HCT116 (cell line): Measurements from ENCODE around the gene SCG5. TPM values are rescaled to one million over a fixed set of nuclear protein-coding genes. Genes with fewer than 3 reads are reported as not detected.

Experiments
- ATAC-seq: fragments of 200-7000 bp; cut with Tn5 transposase; 2 replicates; pipeline ENCODE4 v1.9.1; 2020; ENCODE audit warnings: mild to moderate bottlenecking, moderate library complexity
- BruUV-seq: library from RNA; stranded (reverse); fragments of 400-500 nt; replicated peaks from 2 replicates; lab custom pipeline; 2021; lab: Mats Ljungman, UMichigan
- CTCF ChIA-PET: fragments of 300-600 bp; sonication (Branson Sonifier 250); formaldehyde crosslinking; loops from one replicate; lab custom pipeline; 2021; ENCODE audit warnings: antibody characterized with exemption; lab: Charles Lee
- POLR2A ChIA-PET: fragments of 300-600, 350-600 bp; sonication (Branson Sonifier 250); formaldehyde crosslinking; loops from one replicate; lab custom pipeline; 2021; ENCODE audit warnings: antibody characterized with exemption; lab: Charles Lee
- RAD21 ChIA-PET, 2 experiments: fragments of 300-600 bp; sonication (Branson Sonifier 250); formaldehyde crosslinking; loops; one replicate each; lab custom pipeline; 2023; ENCODE audit warnings: low total read pairs in 2 of 2; ENCODE audit not compliant: uncharacterized antibody in 2 of 2, unreplicated experiment in 2 of 2, low non-redundant PET in 1 of 2; lab: Charles Lee
- DNase-seq: peaks from one replicate; pipeline ENCODE4 v3.0.0-alpha.2; 2010; ENCODE audit warnings: low read depth, low spot score
- H2AFZ ChIP-seq: fragments of 200-600 bp; shearing (Covaris generic), sonication (generic); 2 replicates; pipeline ENCODE4 v1.6.1; 2017; ENCODE audit warnings: low read depth, mixed run types, mixed read lengths, antibody characterized with exemption, low read length; ENCODE audit not compliant: poor library complexity, severe bottlenecking
- H3K27ac ChIP-seq: 2 replicates; pipeline ENCODE4 v1.5.1; 2012; ENCODE audit warnings: low read depth, low read length
- H3K27me3 ChIP-seq: fragments of 200-600 bp; sonication (generic); 2 replicates; pipeline ENCODE4 v1.6.1; 2016; ENCODE audit warnings: mixed run types, low read length, mixed read lengths; ENCODE audit not compliant: insufficient read depth
- H3K36me3 ChIP-seq, 2 experiments: fragments of 200-500 bp in 1 of 2; fragments of 200-600 bp in 1 of 2; sonication (Bioruptor generic) in 1 of 2; sonication (generic) in 1 of 2; 2 replicates each; pipeline versions ENCODE4 v1.5.1 to v1.6.1; 2014 to 2016; ENCODE audit warnings: low read length in 2 of 2, inconsistent platforms in 1 of 2, mixed read lengths in 1 of 2, mixed run types in 1 of 2; ENCODE audit not compliant: insufficient read depth in 2 of 2, control insufficient read depth in 1 of 2
- H3K4me1 ChIP-seq, 2 experiments: fragments of 200-600 bp in 1 of 2; sonication (generic) in 1 of 2; 2 replicates each; pipeline versions ENCODE4 v1.5.1 to v1.6.1; 2012 to 2017; ENCODE audit warnings: low read length in 2 of 2, inconsistent platforms in 1 of 2, mild to moderate bottlenecking in 1 of 2, mixed read lengths in 1 of 2, mixed run types in 1 of 2, moderate library complexity in 1 of 2; ENCODE audit not compliant: insufficient read depth in 2 of 2, control insufficient read depth in 1 of 2
- H3K4me2 ChIP-seq: fragments of 200-600 bp; sonication (generic); 2 replicates; pipeline ENCODE4 v1.6.1; 2017; ENCODE audit warnings: mixed run types, low read length, mixed read lengths
- H3K4me3 ChIP-seq, 2 experiments: fragments of 200-600 bp in 1 of 2; sonication (generic) in 1 of 2; replicated peaks in 1 of 2; 2 replicates each; pipeline ENCODE4 v1.5.1; 2011 to 2016; ENCODE audit warnings: low read length in 2 of 2, control low read depth in 1 of 2, low read depth in 1 of 2, mild to moderate bottlenecking in 1 of 2, mixed read lengths in 1 of 2, mixed run types in 1 of 2
- H3K79me2 ChIP-seq: fragments of 200-600 bp; sonication (generic); 2 replicates; pipeline ENCODE4 v1.6.1; 2017; ENCODE audit warnings: mild to moderate bottlenecking, mixed run types, low read length, moderate library complexity, mixed read lengths; ENCODE audit not compliant: insufficient read depth
- H3K9ac ChIP-seq: fragments of 200-600 bp; sonication (generic); 2 replicates; pipeline ENCODE4 v1.6.1; 2016; ENCODE audit warnings: low read length, mixed read lengths
- H3K9me2 ChIP-seq: fragments of 200-600 bp; sonication (generic), shearing (Covaris generic); 2 replicates; pipeline ENCODE4 v1.6.1; 2017; ENCODE audit warnings: mixed run types, mild to moderate bottlenecking, moderate library complexity; ENCODE audit not compliant: insufficient read depth
- H3K9me3 ChIP-seq, 2 experiments: fragments of 200-500 bp in 1 of 2; fragments of 200-600 bp in 1 of 2; sonication (Bioruptor generic) in 1 of 2; sonication (generic) in 1 of 2; 2 replicates each; pipeline ENCODE4 v1.6.1; 2014 to 2017; ENCODE audit warnings: low read length in 2 of 2, mixed read lengths in 2 of 2, inconsistent platforms in 1 of 2, low read depth in 1 of 2, mild to moderate bottlenecking in 1 of 2, mixed run types in 1 of 2, moderate library complexity in 1 of 2; ENCODE audit not compliant: control insufficient read depth in 1 of 2, insufficient read depth in 1 of 2
- H4K20me1 ChIP-seq: fragments of 200-600 bp; sonication (generic), shearing (Covaris generic); 2 replicates; pipeline ENCODE4 v1.6.1; 2017; ENCODE audit warnings: mixed run types, mild to moderate bottlenecking, moderate library complexity; ENCODE audit not compliant: insufficient read depth
- ATF3 ChIP-seq: IDR thresholded peaks from 2 replicates; pipeline ENCODE4 v1.6.1; 2012
- CBX3 ChIP-seq: IDR thresholded peaks from 2 replicates; pipeline ENCODE4 v1.6.1; 2012; ENCODE audit warnings: low read depth
- CEBPB ChIP-seq: IDR thresholded peaks from 2 replicates; pipeline ENCODE4 v1.6.1; 2012; ENCODE audit warnings: low read depth
- CTCF ChIP-seq, 3 experiments: fragments of 200-600 bp in 1 of 3; sonication (generic) in 1 of 3; IDR thresholded peaks in 2 of 3; conservative IDR thresholded peaks in 1 of 3; 2 replicates each; pipeline ENCODE4 v1.5.1; 2012 to 2017; ENCODE audit warnings: low read depth in 2 of 3, low read length in 2 of 3, antibody characterized with exemption in 1 of 3, borderline replicate concordance in 1 of 3, control low read depth in 1 of 3, mild to moderate bottlenecking in 1 of 3, mixed read lengths in 1 of 3, mixed run types in 1 of 3, moderate library complexity in 1 of 3; ENCODE audit not compliant: insufficient read depth in 1 of 3
- ELF1 ChIP-seq: IDR thresholded peaks from 2 replicates; pipeline ENCODE4 v1.6.1; 2012; ENCODE audit warnings: low read depth, borderline replicate concordance
- FOSL1 ChIP-seq: IDR thresholded peaks from 2 replicates; pipeline ENCODE4 v1.6.1; 2012; ENCODE audit warnings: low read depth
- MAX ChIP-seq: IDR thresholded peaks from 2 replicates; pipeline ENCODE4 v1.6.1; 2012
- SIN3A ChIP-seq: IDR thresholded peaks from 2 replicates; pipeline ENCODE4 v1.6.1; 2012; ENCODE audit warnings: low read depth
- SP1 ChIP-seq: IDR thresholded peaks from 2 replicates; pipeline ENCODE4 v1.6.1; 2012; ENCODE audit warnings: low read depth
- SRF ChIP-seq: IDR thresholded peaks from 2 replicates; pipeline ENCODE4 v1.6.1; 2012; ENCODE audit warnings: low read depth
- TCF7L2 ChIP-seq: IDR thresholded peaks from 2 replicates; pipeline ENCODE4 v1.7.0; 2011; ENCODE audit warnings: borderline replicate concordance, inconsistent platforms; ENCODE audit not compliant: insufficient read depth, insufficient read length; ENCODE audit errors: extremely low read depth
- ZBTB33 ChIP-seq: IDR thresholded peaks from 2 replicates; pipeline ENCODE4 v1.6.1; 2011; ENCODE audit warnings: mild to moderate bottlenecking, low read length, moderate library complexity; ENCODE audit not compliant: insufficient replicate concordance; ENCODE audit errors: extremely low read depth
- ZFX ChIP-seq: fragments of 450-650 bp; IDR thresholded peaks from 2 replicates; pipeline ENCODE4 v1.6.1; 2017
- ZNF274 ChIP-seq: fragments of 200-500 bp; sonication (Bioruptor generic); IDR thresholded peaks from 2 replicates; pipeline ENCODE4 v1.6.1; 2014; ENCODE audit warnings: mild to moderate bottlenecking, low read depth, low read length, inconsistent platforms
- intact Hi-C: fragments of 100-400 bp; cut with micrococcal nuclease; formaldehyde crosslinking; loops from 2 replicates; pipeline ENCODE4 v1.10.0; 2022
- total RNA-seq: library from RNA; stranded (reverse); gene quantifications from one replicate; pipeline ENCODE4 v1.2.1, GENCODE V29; 2021; ENCODE audit not compliant: unreplicated experiment

The SCG5 gene
- total RNA-seq, 1 experiment from 2014 or later: 1.7 TPM

GRCh38 chr15:32670623-32671022 lies 29.1 kb downstream of the SCG5 start:
- Histone ChIP-seq H3K4me2 (no peak overlapping the region), H3K27ac (no peak overlapping the region), H3K79me2 (no peaks in the 10 kb centered on the region), H3K9me2 (no peaks in the 10 kb centered on the region), H3K4me1 (no peaks in the 10 kb centered on the region), H3K9me3 (no peaks in the 10 kb centered on the region), H2AFZ (no peak overlapping the region), H3K9ac (no peak overlapping the region), H3K36me3 (peaks cover 0 to 2% of the 10 kb centered on the region in 2 experiments; a peak in 1 of 4 replicates), H3K4me3 (no peak overlapping the region), H4K20me1 (no peaks in the 10 kb centered on the region), H3K27me3 (no peaks in the 10 kb centered on the region)
- RAD21 ChIA-PET: no interaction called here
- POLR2A ChIA-PET: no interaction called here
- CTCF ChIA-PET: interaction anchor here (1.1 to 1.4 kb wide), 2 partner anchors 8 to 286 kb away, joined by 3 to 5 read pairs; no protein-coding TSS in a partner anchor
- DNase-seq: no peak
- ATAC-seq: no peak
- BruUV-seq: no TSS peak
- intact Hi-C loops: no loop called here
- TF ChIP-seq ZFX: no peak
- no peak for TF ChIP-seq TCF7L2
- TF ChIP-seq SIN3A: no peak
- TF ChIP-seq CEBPB: no peak
- no peak for TF ChIP-seq MAX
- TF ChIP-seq SP1: no peak
- no peak for TF ChIP-seq SRF
- TF ChIP-seq ZNF274: no peak
- TF ChIP-seq ZBTB33: no peak
- no peak for TF ChIP-seq CTCF (IDR thresholded peaks at IDR 0.05 in 2 of 3, conservative IDR thresholded peaks at IDR 0.05 in 1 of 3; ENCODE audit: borderline replicate concordance in 1 of 3, insufficient read depth in 1 of 3, low read depth in 2 of 3, low read length in 2 of 3)
- TF ChIP-seq ELF1: no peak
- no peak for TF ChIP-seq ATF3
- TF ChIP-seq CBX3: no peak
- TF ChIP-seq FOSL1: no peak
